ENCODE data around the gene TIPARP.

DNA sequence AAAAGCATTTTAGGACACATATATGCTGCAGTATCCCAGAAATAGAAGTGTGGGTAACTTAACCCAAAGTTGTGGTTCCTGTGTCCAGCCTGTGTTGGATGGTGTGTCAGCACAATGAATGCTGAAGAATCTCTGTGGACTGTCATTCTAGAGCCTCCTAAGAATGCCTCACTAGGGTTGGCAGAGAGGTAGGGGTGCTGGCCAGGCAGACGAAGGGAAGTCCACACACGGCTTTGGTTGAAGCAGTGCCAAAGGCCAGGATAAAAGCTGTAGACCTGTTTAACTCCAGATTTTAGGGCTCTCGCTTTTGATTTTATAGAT is 43.7 kb upstream of the TIPARP start:
- TF ChIP-seq CTCF (IDR thresholded peaks at IDR 0.05), result no peak
- no peak for TF ChIP-seq POLR2AphosphoS5 (IDR thresholded peaks at IDR 0.05)

Measured in gastroesophageal sphincter (tissue), 3 donors.